H1 (cell line): ENCODE data around the gene SERPING1. TPM values are rescaled to one million over a fixed set of nuclear protein-coding genes. Genes with fewer than 3 reads are reported as not detected.
"Not testable (repeated sequence)": the region's sequence is repeated elsewhere in the genome, so short reads cannot be mapped to it uniquely, and the experiment has no call there.

ENCODE experiments used
- CTCF ChIA-PET: fragments of 300-600 bp; sonication (Branson Sonifier 250); formaldehyde crosslinking; loops from one replicate; lab custom pipeline; 2021; ENCODE audit not compliant: partially characterized antibody; lab: Charles Lee
- POLR2A ChIA-PET: fragments of 300-600 bp; sonication (Branson Sonifier 250); formaldehyde crosslinking; loops from one replicate; lab custom pipeline; 2021; ENCODE audit warnings: inconsistent platforms; ENCODE audit not compliant: partially characterized antibody; lab: Charles Lee
- DNase-seq, 2 experiments: peaks; one replicate each; pipeline versions ENCODE4 v3.0.0 to v3.0.0-alpha.2; 2010 to 2022; ENCODE audit warnings: low spot score in 2 of 2, low read depth in 1 of 2, mixed read lengths in 1 of 2
- FAIRE-seq: peaks from 2 replicates; lab custom pipeline; 2011; peaks lifted over from hg19 to GRCh38; lab: Jason Lieb, UNC
- H2AFZ ChIP-seq: 2 replicates; pipeline ENCODE4 v1.8.1; 2012; ENCODE audit warnings: low read length, inconsistent platforms
- H2AK5ac ChIP-seq: 2 replicates; pipeline ENCODE4 v1.6.1; 2013; ENCODE audit warnings: low read depth, low read length
- H2BK120ac ChIP-seq: replicated peaks from 2 replicates; pipeline ENCODE3; 2013; ENCODE audit warnings: low read depth, low read length, inconsistent platforms
- H2BK12ac ChIP-seq: 2 replicates; pipeline ENCODE4 v1.6.1; 2013; ENCODE audit warnings: low read depth, low read length
- H2BK15ac ChIP-seq: 2 replicates; pipeline ENCODE4 v1.6.1; 2013; ENCODE audit warnings: low read length
- H2BK20ac ChIP-seq: 2 replicates; pipeline ENCODE4 v1.6.1; 2013; ENCODE audit warnings: low read length
- H2BK5ac ChIP-seq: 2 replicates; pipeline ENCODE4 v1.6.1; 2013; ENCODE audit warnings: low read depth, low read length
- H3K14ac ChIP-seq: 2 replicates; pipeline ENCODE4 v1.6.1; 2013; ENCODE audit warnings: inconsistent platforms; ENCODE audit not compliant: insufficient read length
- H3K18ac ChIP-seq: 2 replicates; pipeline ENCODE4 v1.6.1; 2013; ENCODE audit warnings: low read length; ENCODE audit errors: extremely low read depth
- H3K23ac ChIP-seq: 2 replicates; pipeline ENCODE4 v1.6.1; 2013; ENCODE audit warnings: inconsistent platforms; ENCODE audit not compliant: insufficient read length
- H3K23me2 ChIP-seq: 2 replicates; pipeline ENCODE4 v1.6.1; 2013; ENCODE audit warnings: low read depth, low read length
- H3K27ac ChIP-seq: 2 replicates; pipeline ENCODE4 v1.6.1; 2011; ENCODE audit warnings: low read depth, low read length, inconsistent platforms
- H3K27me3 ChIP-seq, 4 experiments: replicated peaks in 1 of 4; 1 replicate in 1 of 4; 2 replicates in 3 of 4; pipeline versions ENCODE4 v1.6.1 to v1.8.1; 2011 to 2013; ENCODE audit warnings: low read length in 3 of 4, mild to moderate bottlenecking in 3 of 4, inconsistent platforms in 2 of 4, mixed read lengths in 2 of 4, moderate library complexity in 1 of 4; ENCODE audit not compliant: control insufficient read depth in 3 of 4, insufficient read depth in 3 of 4; ENCODE audit errors: extremely low read depth in 1 of 4
- H3K36me3 ChIP-seq, 4 experiments: 2 replicates each; pipeline versions ENCODE4 v1.6.1 to v1.8.1; 2011 to 2013; ENCODE audit warnings: mild to moderate bottlenecking in 4 of 4, low read length in 3 of 4, moderate library complexity in 2 of 4, control low read depth in 1 of 4, inconsistent platforms in 1 of 4; ENCODE audit not compliant: insufficient read depth in 4 of 4, control insufficient read depth in 2 of 4
- H3K4ac ChIP-seq: replicated peaks from 2 replicates; pipeline ENCODE3; 2013; ENCODE audit warnings: low read length, low read depth, mixed read lengths, inconsistent platforms; ENCODE audit not compliant: insufficient read length
- H3K4me1 ChIP-seq, 4 experiments: replicated peaks in 1 of 4; 1 replicate in 1 of 4; 2 replicates in 3 of 4; pipeline versions ENCODE4 v1.6.1 to v1.8.1; 2011 to 2013; ENCODE audit warnings: low read length in 3 of 4, inconsistent platforms in 2 of 4, mixed read lengths in 1 of 4; ENCODE audit not compliant: insufficient read depth in 4 of 4, control insufficient read depth in 3 of 4
- H3K4me2 ChIP-seq, 2 experiments: 2 replicates each; pipeline versions ENCODE4 v1.6.1 to v1.8.1; 2011 to 2013; ENCODE audit warnings: low read depth in 2 of 2, low read length in 2 of 2, control low read depth in 1 of 2, inconsistent platforms in 1 of 2, mild to moderate bottlenecking in 1 of 2; ENCODE audit not compliant: insufficient read depth in 1 of 2
- H3K4me3 ChIP-seq, 4 experiments: fragments of 200-600, 300-600 bp in 1 of 4; sonication (generic), shearing (Covaris generic), sonication (Bioruptor Twin) in 1 of 4; 2 replicates each; pipeline versions ENCODE4 v1.5.1 to v1.8.1; 2011 to 2016; ENCODE audit warnings: low read length in 4 of 4, low read depth in 3 of 4, control low read depth in 2 of 4, inconsistent platforms in 2 of 4, mild to moderate bottlenecking in 2 of 4, mixed read lengths in 1 of 4, moderate library complexity in 1 of 4; ENCODE audit not compliant: insufficient read depth in 2 of 4; ENCODE audit errors: extremely low read depth in 1 of 4
- H3K56ac ChIP-seq: replicated peaks from 2 replicates; pipeline ENCODE3; 2013; ENCODE audit warnings: low read depth, mild to moderate bottlenecking, mixed read lengths, low read length, inconsistent platforms; ENCODE audit not compliant: insufficient read length
- H3K79me1 ChIP-seq: 2 replicates; pipeline ENCODE4 v1.6.1; 2013; ENCODE audit warnings: low read depth, low read length, control low read depth
- H3K79me2 ChIP-seq, 2 experiments: 2 replicates each; pipeline versions ENCODE4 v1.6.1 to v1.8.1; 2012 to 2013; ENCODE audit warnings: low read length in 2 of 2, mild to moderate bottlenecking in 2 of 2, inconsistent platforms in 1 of 2; ENCODE audit not compliant: insufficient read depth in 2 of 2, control insufficient read depth in 1 of 2
- H3K9ac ChIP-seq, 4 experiments: replicated peaks in 1 of 4; 1 replicate in 1 of 4; 2 replicates in 3 of 4; pipeline versions ENCODE4 v1.6.1 to v1.8.1; 2011 to 2013; ENCODE audit warnings: low read depth in 3 of 4, low read length in 3 of 4, control low read depth in 2 of 4, mild to moderate bottlenecking in 2 of 4, moderate library complexity in 2 of 4, inconsistent platforms in 1 of 4; ENCODE audit errors: extremely low read depth in 1 of 4
- H3K9me3 ChIP-seq, 2 experiments: 2 replicates each; pipeline versions ENCODE4 v1.6.1 to v1.8.1; 2012 to 2013; ENCODE audit warnings: mild to moderate bottlenecking in 2 of 2, moderate library complexity in 2 of 2, control low read depth in 1 of 2, inconsistent platforms in 1 of 2, low read depth in 1 of 2, low read length in 1 of 2, mixed read lengths in 1 of 2; ENCODE audit not compliant: insufficient read depth in 2 of 2
- H4K20me1 ChIP-seq, 2 experiments: replicated peaks in 1 of 2; 2 replicates each; pipeline versions ENCODE3 to v1.8.1; 2011 to 2013; ENCODE audit warnings: inconsistent platforms in 2 of 2, low read length in 2 of 2, mild to moderate bottlenecking in 1 of 2; ENCODE audit not compliant: insufficient read depth in 2 of 2, control insufficient read depth in 1 of 2
- H4K5ac ChIP-seq: 2 replicates; pipeline ENCODE4 v1.6.1; 2013; ENCODE audit warnings: low read length, low read depth, mixed read lengths, inconsistent platforms; ENCODE audit not compliant: insufficient read length
- H4K8ac ChIP-seq: 2 replicates; pipeline ENCODE4 v1.8.0; 2013; ENCODE audit warnings: mild to moderate bottlenecking, moderate library complexity, low read length, inconsistent platforms; ENCODE audit not compliant: insufficient read depth; ENCODE audit errors: extremely low read depth
- H4K91ac ChIP-seq: replicated peaks from 2 replicates; pipeline ENCODE3; 2013; ENCODE audit warnings: low read length, mixed read lengths, inconsistent platforms; ENCODE audit not compliant: insufficient read length
- POLR2AphosphoS5 ChIP-seq: IDR thresholded peaks from 2 replicates; pipeline ENCODE4 v1.6.1; 2011; ENCODE audit warnings: low read depth, low read length
- WGBS, 2 experiments: shearing (Covaris generic) in 1 of 2; methylation state at CpG; one replicate each; pipeline versions ENCODE4 v1.1.6 to v1.1.7; 2013 to 2015; ENCODE audit warnings: low lambda C conversion rate in 2 of 2, mixed read lengths in 2 of 2, inconsistent platforms in 1 of 2, low coverage in 1 of 2, missing lambda C conversion rate in 1 of 2; ENCODE audit not compliant: insufficient replicate concordance in 2 of 2, insufficient coverage in 1 of 2, insufficient read length in 1 of 2; ENCODE audit errors: extremely low coverage in 1 of 2, missing lambda C conversion rate in 1 of 2; 5-methylcytosine and 5-hydroxymethylcytosine counted together
- polyA plus RNA-seq, 7 experiments: library from polyadenylated mRNA; depleted of rRNA in 3 of 7; stranded (reverse) in 5 of 7; unstranded in 2 of 7; fragments of >200 nt in 5 of 7; fragments of 200-250 nt in 2 of 7; gene quantifications; 1 replicate in 5 of 7; 2 replicates in 1 of 7; 4 replicates in 1 of 7; pipeline versions ENCODE4 v1.2.1 to v1.2.3, GENCODE V29; 2011 to 2013; ENCODE audit warnings: missing spikeins in 2 of 7, mixed read lengths in 2 of 7
- total RNA-seq: library from RNA; stranded (reverse); fragmentation: NEBNext Ultra II Directional; extraction: Animal tissue kit (Norgen Biotek cat#: 25700); gene quantifications from 2 replicates; pipeline ENCODE4 v1.2.1, GENCODE V29; 2021

Gene SERPING1
- total and polyA plus RNA-seq, 2 of the 8 experiments (the other 6 are each of a cell fraction or from before 2014, with no cell fraction given), result 50.9 to 54.8 TPM

GRCh38 chr11:57652230-57652629 is 54.7 kb downstream of the SERPING1 start:
- peak; percentile 83 for TF ChIP-seq POLR2AphosphoS5
- H3K23me2 ChIP-seq, result peaks cover 28% of the 10 kb centered on the region
- 95% methylated on average over 14 of the region's 14 CpGs; no CpG with 5 or more reads in 1 of the 2 experiments for WGBS, 2 experiments
- H2BK5ac ChIP-seq, FAIRE-seq, H3K4ac ChIP-seq, H3K9ac ChIP-seq, H2BK20ac ChIP-seq, H2BK120ac ChIP-seq, H4K91ac ChIP-seq, H2BK15ac ChIP-seq, H3K4me2 ChIP-seq, H4K20me1 ChIP-seq, H3K9me3 ChIP-seq, H3K27ac ChIP-seq, H3K56ac ChIP-seq, H3K23ac ChIP-seq, H3K4me3 ChIP-seq, H3K18ac ChIP-seq, H3K79me2 ChIP-seq, H2BK12ac ChIP-seq, H3K36me3 ChIP-seq, H3K27me3 ChIP-seq, H3K79me1 ChIP-seq, H2AFZ ChIP-seq, H2AK5ac ChIP-seq, H3K14ac ChIP-seq, DNase-seq, H4K5ac ChIP-seq: not testable (repeated sequence)
- peaks cover 16 to 27% (median 21%) of the 10 kb centered on the region in 4 experiments for H3K4me1 ChIP-seq
- H4K8ac ChIP-seq, result 0 out of 2 replicates have a peak overlapping the region, but pooled peaks have one; percentile 7
- CTCF ChIA-PET, result interaction anchor here (1.1 to 2.8 kb wide), 6 partner anchors 8 to 194 kb away, joined by 3 to 20 read pairs (median 5); no protein-coding TSS in a partner anchor
- POLR2A ChIA-PET, result interaction anchor here (0.7 to 29.6 kb wide), 21 partner anchors 1 to 859 kb away, joined by 3 to 1546 read pairs (median 3); partner anchors contain the start of genes CLP1, RTN4RL2, SELENOH and SERPING1
